Esophagus squamous epithelium (tissue), 4 donors: ENCODE results near the gene C2CD2.

ENCODE experiments used
- POLR2A ChIP-seq, 4 donors: fragments of 450-650 bp; IDR thresholded peaks; one replicate each; pipeline ENCODE4 v1.6.1; 2017; ENCODE audit warnings: antibody characterized with exemption in 4 of 4, mild to moderate bottlenecking in 4 of 4, moderate library complexity in 3 of 4
- TF ChIP-seq, protein P1 (sequence below), 6 experiments: fragments of 450-650 bp in 4 of 6; fragments of 200-600 bp in 2 of 6; sonication (generic) in 2 of 6; IDR thresholded peaks; one replicate each; pipeline ENCODE4 v1.5.1; 2016 to 2019; ENCODE audit warnings: antibody characterized with exemption in 6 of 6, mild to moderate bottlenecking in 4 of 6, moderate library complexity in 4 of 6

DNA sequence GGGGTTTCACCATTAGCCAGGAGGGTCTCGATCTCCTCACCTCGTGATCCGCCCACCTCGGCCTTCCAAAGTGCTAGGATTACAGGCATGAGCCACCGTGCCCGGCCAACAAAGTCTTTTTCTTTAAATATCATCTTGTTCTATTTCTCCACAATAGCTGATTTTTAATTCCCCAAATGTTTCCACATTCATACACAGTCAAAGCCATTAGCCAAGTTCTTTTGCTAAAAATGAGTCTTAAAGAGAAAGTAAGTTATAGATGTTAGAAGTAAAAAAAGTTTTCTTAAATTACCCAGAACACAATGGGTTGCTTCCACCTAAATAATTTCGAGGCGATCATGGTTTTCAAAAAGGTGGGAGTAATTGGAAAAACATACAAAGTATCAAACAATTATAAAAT lies 30.6 kb downstream of the C2CD2 start:
- TF ChIP-seq, protein P1, sequence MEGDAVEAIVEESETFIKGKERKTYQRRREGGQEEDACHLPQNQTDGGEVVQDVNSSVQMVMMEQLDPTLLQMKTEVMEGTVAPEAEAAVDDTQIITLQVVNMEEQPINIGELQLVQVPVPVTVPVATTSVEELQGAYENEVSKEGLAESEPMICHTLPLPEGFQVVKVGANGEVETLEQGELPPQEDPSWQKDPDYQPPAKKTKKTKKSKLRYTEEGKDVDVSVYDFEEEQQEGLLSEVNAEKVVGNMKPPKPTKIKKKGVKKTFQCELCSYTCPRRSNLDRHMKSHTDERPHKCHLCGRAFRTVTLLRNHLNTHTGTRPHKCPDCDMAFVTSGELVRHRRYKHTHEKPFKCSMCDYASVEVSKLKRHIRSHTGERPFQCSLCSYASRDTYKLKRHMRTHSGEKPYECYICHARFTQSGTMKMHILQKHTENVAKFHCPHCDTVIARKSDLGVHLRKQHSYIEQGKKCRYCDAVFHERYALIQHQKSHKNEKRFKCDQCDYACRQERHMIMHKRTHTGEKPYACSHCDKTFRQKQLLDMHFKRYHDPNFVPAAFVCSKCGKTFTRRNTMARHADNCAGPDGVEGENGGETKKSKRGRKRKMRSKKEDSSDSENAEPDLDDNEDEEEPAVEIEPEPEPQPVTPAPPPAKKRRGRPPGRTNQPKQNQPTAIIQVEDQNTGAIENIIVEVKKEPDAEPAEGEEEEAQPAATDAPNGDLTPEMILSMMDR (IDR thresholded peaks at IDR 0.05) = no peak
- no peak for TF ChIP-seq POLR2A (IDR thresholded peaks at IDR 0.05)
